Measurements from ENCODE around the gene TCN2. TPM values are rescaled to one million over a fixed set of nuclear protein-coding genes. Genes with fewer than 3 reads are reported as not detected.

TCN2 gene
- total and polyA plus RNA-seq, 10 of the 15 experiments (the other 5 are each of a cell fraction or from before 2014, with no cell fraction given): 5.4 to 21.8 (median 11.0) TPM

GRCh38 chr22:30557243-30557642 is 49.7 kb upstream of the TCN2 start (continued):
- TF ChIP-seq HSF1 (IDR thresholded peaks at IDR 0.05; ENCODE audit: low read depth, low read length) (no peak), PAX8 (IDR thresholded peaks at IDR 0.05) (no peak), MYC (IDR thresholded peaks at IDR 0.05; ENCODE audit: insufficient read depth, insufficient read length, insufficient replicate concordance, low read length, severe bottlenecking) (no peak)

DNA sequence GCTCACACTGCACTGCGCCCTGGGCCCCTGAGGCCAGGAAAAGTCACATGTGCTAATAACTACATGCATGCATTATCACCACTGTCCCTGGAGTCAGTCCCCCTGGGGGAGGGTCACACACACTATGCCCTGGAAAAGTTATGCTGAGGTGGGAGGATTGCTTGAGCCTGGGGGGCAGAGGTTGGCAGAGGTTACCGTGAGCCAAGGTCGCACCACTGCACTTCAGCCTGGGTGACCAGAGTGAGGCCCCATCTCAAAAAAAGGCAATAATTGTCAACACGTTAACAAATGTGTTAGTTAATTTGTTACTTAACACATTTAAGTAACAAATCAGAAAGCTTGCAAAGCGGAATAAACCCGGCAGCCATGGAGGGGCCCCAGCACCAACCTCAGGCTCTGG is 47.1 kb upstream of the TCN2 start:
- intact Hi-C loops (cut with micrococcal nuclease; ENCODE audit: unreplicated experiment): no loop called here
- H3K9ac ChIP-seq (ENCODE audit: control insufficient read depth, insufficient read depth, low read length): no peak overlapping the region
- WGBS (ENCODE audit: insufficient coverage, insufficient replicate concordance, low lambda C conversion rate, missing lambda C conversion rate): 48% methylated on average over 6 of the region's 6 CpGs
- POLR2A ChIA-PET: no interaction called here
- ATAC-seq (no peak), DNase-seq (ENCODE audit: low read depth, low spot score) (no peak), FAIRE-seq (no peak)
- H3K27ac ChIP-seq (ENCODE audit: control insufficient read depth, insufficient read depth): no peak overlapping the region
- H3K4me1 ChIP-seq (ENCODE audit: control insufficient read depth, insufficient read depth, low read length): no peaks in the 10 kb centered on the region
- in situ Hi-C loops (cut with MboI): no loop called here
- H3K79me2 ChIP-seq (ENCODE audit: control insufficient read depth, insufficient read depth, low read length): no peaks in the 10 kb centered on the region
- CTCF ChIA-PET: no interaction called here
- SMC1A ChIA-PET (ENCODE audit: uncharacterized antibody, unreplicated experiment): no interaction called here
- no peaks in the 10 kb centered on the region; the same call in 1 of the 2 replicates for H4K20me1 ChIP-seq (ENCODE audit: control insufficient read depth, insufficient read depth)
- H2AFZ ChIP-seq (ENCODE audit: control insufficient read depth, low read depth, low read length): no peak overlapping the region
- H3K36me3 ChIP-seq (ENCODE audit: control insufficient read depth in 2 of 2, insufficient read depth in 2 of 2, low read length in 1 of 2): no peaks in the 10 kb centered on the region
- H3K27me3 ChIP-seq (replicated peaks in 1 of 2; ENCODE audit: control insufficient read depth in 2 of 2, insufficient read depth in 2 of 2, low read length in 1 of 2): no peaks in the 10 kb centered on the region; a peak in 1 of 4 replicates
- no peaks in the 10 kb centered on the region for H3K9me3 ChIP-seq (replicated peaks; ENCODE audit: control insufficient read depth, insufficient read depth, low read length)
- no TSS peak for BruUV-seq (replicated peaks)
- RAD21 ChIA-PET (ENCODE audit: unreplicated experiment): no interaction called here
- no peak overlapping the region for H3K4me3 ChIP-seq
- no peak overlapping the region for H3K4me2 ChIP-seq (ENCODE audit: control insufficient read depth, insufficient read depth)
- TF ChIP-seq, protein P1, sequence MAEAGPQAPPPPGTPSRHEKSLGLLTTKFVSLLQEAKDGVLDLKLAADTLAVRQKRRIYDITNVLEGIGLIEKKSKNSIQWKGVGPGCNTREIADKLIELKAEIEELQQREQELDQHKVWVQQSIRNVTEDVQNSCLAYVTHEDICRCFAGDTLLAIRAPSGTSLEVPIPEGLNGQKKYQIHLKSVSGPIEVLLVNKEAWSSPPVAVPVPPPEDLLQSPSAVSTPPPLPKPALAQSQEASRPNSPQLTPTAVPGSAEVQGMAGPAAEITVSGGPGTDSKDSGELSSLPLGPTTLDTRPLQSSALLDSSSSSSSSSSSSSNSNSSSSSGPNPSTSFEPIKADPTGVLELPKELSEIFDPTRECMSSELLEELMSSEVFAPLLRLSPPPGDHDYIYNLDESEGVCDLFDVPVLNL (IDR thresholded peaks at IDR 0.05; ENCODE audit: low read depth, low read length): no peak
- TF ChIP-seq PAX5 (IDR thresholded peaks at IDR 0.05; ENCODE audit: borderline replicate concordance, low read depth, low read length) (no peak), LARP7 (IDR thresholded peaks at IDR 0.05) (no peak)
- TF ChIP-seq, protein P2, sequence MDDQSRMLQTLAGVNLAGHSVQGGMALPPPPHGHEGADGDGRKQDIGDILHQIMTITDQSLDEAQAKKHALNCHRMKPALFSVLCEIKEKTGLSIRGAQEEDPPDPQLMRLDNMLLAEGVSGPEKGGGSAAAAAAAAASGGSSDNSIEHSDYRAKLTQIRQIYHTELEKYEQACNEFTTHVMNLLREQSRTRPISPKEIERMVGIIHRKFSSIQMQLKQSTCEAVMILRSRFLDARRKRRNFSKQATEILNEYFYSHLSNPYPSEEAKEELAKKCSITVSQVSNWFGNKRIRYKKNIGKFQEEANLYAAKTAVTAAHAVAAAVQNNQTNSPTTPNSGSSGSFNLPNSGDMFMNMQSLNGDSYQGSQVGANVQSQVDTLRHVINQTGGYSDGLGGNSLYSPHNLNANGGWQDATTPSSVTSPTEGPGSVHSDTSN (IDR thresholded peaks at IDR 0.05; ENCODE audit: insufficient replicate concordance, low read depth, low read length): no peak
- TF ChIP-seq, protein P3, sequence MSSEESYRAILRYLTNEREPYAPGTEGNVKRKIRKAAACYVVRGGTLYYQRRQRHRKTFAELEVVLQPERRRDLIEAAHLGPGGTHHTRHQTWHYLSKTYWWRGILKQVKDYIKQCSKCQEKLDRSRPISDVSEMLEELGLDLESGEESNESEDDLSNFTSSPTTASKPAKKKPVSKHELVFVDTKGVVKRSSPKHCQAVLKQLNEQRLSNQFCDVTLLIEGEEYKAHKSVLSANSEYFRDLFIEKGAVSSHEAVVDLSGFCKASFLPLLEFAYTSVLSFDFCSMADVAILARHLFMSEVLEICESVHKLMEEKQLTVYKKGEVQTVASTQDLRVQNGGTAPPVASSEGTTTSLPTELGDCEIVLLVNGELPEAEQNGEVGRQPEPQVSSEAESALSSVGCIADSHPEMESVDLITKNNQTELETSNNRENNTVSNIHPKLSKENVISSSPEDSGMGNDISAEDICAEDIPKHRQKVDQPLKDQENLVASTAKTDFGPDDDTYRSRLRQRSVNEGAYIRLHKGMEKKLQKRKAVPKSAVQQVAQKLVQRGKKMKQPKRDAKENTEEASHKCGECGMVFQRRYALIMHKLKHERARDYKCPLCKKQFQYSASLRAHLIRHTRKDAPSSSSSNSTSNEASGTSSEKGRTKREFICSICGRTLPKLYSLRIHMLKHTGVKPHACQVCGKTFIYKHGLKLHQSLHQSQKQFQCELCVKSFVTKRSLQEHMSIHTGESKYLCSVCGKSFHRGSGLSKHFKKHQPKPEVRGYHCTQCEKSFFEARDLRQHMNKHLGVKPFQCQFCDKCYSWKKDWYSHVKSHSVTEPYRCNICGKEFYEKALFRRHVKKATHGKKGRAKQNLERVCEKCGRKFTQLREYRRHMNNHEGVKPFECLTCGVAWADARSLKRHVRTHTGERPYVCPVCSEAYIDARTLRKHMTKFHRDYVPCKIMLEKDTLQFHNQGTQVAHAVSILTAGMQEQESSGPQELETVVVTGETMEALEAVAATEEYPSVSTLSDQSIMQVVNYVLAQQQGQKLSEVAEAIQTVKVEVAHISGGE (CRISPR knock-in tag; IDR thresholded peaks at IDR 0.05): no peak
- TF ChIP-seq, protein P4, sequence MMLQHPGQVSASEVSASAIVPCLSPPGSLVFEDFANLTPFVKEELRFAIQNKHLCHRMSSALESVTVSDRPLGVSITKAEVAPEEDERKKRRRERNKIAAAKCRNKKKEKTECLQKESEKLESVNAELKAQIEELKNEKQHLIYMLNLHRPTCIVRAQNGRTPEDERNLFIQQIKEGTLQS (IDR thresholded peaks at IDR 0.05; ENCODE audit: borderline replicate concordance, extremely low read depth, low read depth, low read length): no peak
- TF ChIP-seq, protein P5, sequence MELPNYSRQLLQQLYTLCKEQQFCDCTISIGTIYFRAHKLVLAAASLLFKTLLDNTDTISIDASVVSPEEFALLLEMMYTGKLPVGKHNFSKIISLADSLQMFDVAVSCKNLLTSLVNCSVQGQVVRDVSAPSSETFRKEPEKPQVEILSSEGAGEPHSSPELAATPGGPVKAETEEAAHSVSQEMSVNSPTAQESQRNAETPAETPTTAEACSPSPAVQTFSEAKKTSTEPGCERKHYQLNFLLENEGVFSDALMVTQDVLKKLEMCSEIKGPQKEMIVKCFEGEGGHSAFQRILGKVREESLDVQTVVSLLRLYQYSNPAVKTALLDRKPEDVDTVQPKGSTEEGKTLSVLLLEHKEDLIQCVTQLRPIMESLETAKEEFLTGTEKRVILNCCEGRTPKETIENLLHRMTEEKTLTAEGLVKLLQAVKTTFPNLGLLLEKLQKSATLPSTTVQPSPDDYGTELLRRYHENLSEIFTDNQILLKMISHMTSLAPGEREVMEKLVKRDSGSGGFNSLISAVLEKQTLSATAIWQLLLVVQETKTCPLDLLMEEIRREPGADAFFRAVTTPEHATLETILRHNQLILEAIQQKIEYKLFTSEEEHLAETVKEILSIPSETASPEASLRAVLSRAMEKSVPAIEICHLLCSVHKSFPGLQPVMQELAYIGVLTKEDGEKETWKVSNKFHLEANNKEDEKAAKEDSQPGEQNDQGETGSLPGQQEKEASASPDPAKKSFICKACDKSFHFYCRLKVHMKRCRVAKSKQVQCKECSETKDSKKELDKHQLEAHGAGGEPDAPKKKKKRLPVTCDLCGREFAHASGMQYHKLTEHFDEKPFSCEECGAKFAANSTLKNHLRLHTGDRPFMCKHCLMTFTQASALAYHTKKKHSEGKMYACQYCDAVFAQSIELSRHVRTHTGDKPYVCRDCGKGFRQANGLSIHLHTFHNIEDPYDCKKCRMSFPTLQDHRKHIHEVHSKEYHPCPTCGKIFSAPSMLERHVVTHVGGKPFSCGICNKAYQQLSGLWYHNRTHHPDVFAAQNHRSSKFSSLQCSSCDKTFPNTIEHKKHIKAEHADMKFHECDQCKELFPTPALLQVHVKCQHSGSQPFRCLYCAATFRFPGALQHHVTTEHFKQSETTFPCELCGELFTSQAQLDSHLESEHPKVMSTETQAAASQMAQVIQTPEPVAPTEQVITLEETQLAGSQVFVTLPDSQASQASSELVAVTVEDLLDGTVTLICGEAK (IDR thresholded peaks at IDR 0.05; ENCODE audit: borderline replicate concordance): no peak

Data from GM12878 (cell line).